ENCODE results near the gene TOP2A. TPM values are rescaled to one million over a fixed set of nuclear protein-coding genes. Genes with fewer than 3 reads are reported as not detected.

Gene TOP2A
- total and polyA plus RNA-seq, 11 donors: 0.11 to 28.9 (median 1.2) TPM

DNA sequence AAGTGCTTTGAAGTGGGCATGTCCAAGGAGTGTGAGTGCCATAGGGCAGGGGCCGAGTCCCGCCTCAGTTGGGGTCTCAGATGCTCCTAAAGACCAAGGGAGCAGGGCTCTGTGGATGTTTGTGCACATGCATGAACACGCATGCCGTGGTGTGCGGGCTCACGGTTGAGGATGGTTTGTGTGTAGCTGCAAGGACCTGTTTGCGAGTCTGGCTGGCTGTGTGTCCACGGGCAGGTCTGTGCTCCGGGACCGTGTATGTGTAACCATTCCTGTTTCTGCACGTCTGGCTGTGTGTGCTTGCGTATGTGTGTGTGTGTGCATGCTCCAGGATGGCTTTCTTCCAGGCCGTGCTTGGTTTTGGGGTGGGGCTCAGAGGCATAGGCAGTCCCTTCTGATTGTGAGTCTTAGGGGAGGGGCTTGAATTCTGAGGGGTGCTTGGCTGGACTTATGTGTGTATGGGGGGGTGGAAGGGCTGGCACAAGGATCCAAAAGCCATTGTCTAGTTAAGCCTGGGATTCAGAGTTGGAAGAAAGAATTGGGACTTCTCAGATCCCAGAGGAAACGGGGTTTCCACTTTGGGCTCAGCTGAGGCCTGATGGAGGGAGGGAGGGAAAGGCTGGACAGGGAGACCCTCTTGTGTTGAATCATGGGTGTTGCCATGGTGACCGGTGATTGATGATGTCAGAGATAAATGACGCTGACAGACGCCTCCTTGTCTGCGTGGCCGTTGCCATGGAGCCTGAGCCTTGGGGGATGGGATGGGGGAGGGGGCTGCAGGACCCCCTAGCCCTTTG lies 67.6 kb downstream of the TOP2A start:
- peaks cover 31 to 80% (median 67%) of the 10 kb centered on the region in 12 donors for H3K4me1 ChIP-seq
- no peak for TF ChIP-seq POLR2A (IDR thresholded peaks at IDR 0.05)
- TF ChIP-seq, protein P1, sequence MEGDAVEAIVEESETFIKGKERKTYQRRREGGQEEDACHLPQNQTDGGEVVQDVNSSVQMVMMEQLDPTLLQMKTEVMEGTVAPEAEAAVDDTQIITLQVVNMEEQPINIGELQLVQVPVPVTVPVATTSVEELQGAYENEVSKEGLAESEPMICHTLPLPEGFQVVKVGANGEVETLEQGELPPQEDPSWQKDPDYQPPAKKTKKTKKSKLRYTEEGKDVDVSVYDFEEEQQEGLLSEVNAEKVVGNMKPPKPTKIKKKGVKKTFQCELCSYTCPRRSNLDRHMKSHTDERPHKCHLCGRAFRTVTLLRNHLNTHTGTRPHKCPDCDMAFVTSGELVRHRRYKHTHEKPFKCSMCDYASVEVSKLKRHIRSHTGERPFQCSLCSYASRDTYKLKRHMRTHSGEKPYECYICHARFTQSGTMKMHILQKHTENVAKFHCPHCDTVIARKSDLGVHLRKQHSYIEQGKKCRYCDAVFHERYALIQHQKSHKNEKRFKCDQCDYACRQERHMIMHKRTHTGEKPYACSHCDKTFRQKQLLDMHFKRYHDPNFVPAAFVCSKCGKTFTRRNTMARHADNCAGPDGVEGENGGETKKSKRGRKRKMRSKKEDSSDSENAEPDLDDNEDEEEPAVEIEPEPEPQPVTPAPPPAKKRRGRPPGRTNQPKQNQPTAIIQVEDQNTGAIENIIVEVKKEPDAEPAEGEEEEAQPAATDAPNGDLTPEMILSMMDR (IDR thresholded peaks at IDR 0.05): no peak
- H3K4me3 ChIP-seq: peak overlapping the region in 1 of 12 donors; percentile 25
- peak overlapping the region in 9 of 12 donors; percentile 17 to 99 (median 31) for H3K27ac ChIP-seq
- intact Hi-C loops (cut with DNase I): loop anchor here in 7 of 10 donors (2.0 to 10.0 kb wide), 6 partner anchors 39 to 185 kb away; partner anchors contain the start of genes RARA (in 3 of the 7) and WIPF2 (in 1 of the 7)
- H3K27me3 ChIP-seq: no peaks in the 10 kb centered on the region
- H3K9me3 ChIP-seq: no peaks in the 10 kb centered on the region
- 39 to 51% (median 45%) methylated on average over 12 to 19 of the region's 19 CpGs for WGBS, 4 donors
- peak in 3 of 5 donors; percentile 53 to 57 (median 55) for DNase-seq
- H3K36me3 ChIP-seq: peaks cover 3 to 69% (median 55%) of the 10 kb centered on the region in 9 donors
- ATAC-seq: peak in 1 of 4 donors; percentile 1

DNA sequence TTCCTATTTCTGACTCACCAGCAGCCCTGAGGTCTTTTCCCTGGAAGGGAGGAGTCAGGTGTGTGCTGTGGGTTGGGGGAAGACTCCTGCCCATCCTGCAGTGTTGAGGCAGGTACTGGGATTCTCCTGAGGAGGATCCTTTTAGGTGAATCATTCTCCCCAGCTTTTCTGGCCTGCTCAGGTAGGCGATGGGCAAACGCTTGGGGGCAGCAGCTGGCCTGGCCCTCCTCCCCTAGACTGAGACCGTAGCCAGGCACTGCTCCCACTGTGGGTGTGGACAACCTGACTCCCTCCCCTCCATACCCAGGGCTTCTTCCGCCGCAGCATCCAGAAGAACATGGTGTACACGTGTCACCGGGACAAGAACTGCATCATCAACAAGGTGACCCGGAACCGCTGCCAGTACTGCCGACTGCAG lies 68.2 kb downstream of the TOP2A start:
- Histone ChIP-seq H3K36me3 (peaks cover 3 to 63% (median 52%) of the 10 kb centered on the region in 9 donors), H3K4me3 (peak overlapping the region in 1 of 12 donors; percentile 25)
- DNase-seq: peak in 2 of 5 donors; percentile 53 to 70

DNA sequence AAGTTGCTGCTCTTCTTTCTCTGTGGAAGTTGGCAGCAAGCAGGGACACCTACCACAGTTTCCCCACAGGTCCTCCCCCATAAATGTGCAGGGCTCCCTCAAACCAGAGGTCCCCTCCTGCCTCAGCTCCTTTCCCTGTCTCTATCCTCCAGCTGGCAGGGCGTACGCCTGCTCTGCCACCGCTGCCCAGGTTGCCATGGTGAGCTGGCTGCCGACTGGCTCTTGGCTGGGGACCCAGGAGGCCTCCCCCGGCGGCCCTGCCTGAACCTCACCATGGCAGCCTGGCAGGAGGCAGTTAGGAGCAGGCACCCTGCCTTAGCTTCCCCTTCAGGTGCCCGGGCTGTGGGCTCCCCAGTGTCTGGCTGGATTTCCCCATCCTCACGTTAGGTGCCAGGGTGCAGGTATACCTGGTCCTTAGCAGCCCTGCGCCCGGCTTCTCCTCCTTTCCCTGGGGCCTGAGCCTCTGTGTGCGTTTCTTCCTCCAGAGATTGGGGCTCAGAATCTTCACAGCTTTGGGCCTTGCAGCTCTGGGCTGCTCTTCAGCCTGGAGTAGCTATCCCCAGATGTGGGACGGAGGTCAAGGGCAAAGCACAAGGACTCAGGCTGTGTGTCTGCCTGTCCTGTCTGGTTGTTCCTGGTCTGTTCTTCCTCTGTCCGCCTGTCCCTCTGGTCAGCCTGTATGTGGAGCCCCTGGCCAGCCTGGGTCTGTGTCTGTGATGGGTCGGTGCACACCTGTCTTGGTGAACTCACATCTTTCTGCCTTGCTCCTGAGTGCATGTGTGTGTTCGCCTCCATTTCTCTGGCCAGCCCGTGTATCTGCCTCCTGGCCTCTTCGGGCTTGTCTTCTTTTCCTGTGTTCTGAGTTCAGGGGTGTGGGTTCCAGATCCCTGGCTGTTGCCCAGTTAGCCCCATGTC lies 68.9 kb downstream of the TOP2A start:
- intact Hi-C loops (cut with DNase I): loop anchor here in 4 of 10 donors (2.0 kb wide), 2 partner anchors 38 to 40 kb away; partner anchors contain the start of gene RARA (in 3 of the 4)
- 45 to 66% (median 51%) methylated on average over 6 to 17 of the region's 17 CpGs for WGBS, 4 donors
- no peak for TF ChIP-seq POLR2A (IDR thresholded peaks at IDR 0.05)
- TF ChIP-seq, protein P1 (IDR thresholded peaks at IDR 0.05): no peak
- peak overlapping the region in 1 of 12 donors; percentile 25 for H3K4me3 ChIP-seq
- H3K27me3 ChIP-seq: no peaks in the 10 kb centered on the region
- peak; percentile 72 to 88 (median 83) for DNase-seq
- ATAC-seq: peak; percentile 48 to 62 (median 56)
- peaks cover 0 to 56% (median 45%) of the 10 kb centered on the region in 9 donors for H3K36me3 ChIP-seq
- H3K27ac ChIP-seq: peak overlapping the region; percentile 9 to 99 (median 95)
- H3K9me3 ChIP-seq: no peaks in the 10 kb centered on the region
- H3K4me1 ChIP-seq: peaks cover 35 to 87% (median 70%) of the 10 kb centered on the region in 12 donors

More for the DNA sequence above, 68.2 kb downstream of the TOP2A start:
- Histone ChIP-seq H3K4me1 (peaks cover 35 to 80% (median 66%) of the 10 kb centered on the region in 12 donors), H3K9me3 (no peaks in the 10 kb centered on the region), H3K27ac (peak overlapping the region in 10 of 12 donors; percentile 17 to 99 (median 95)), H3K27me3 (no peaks in the 10 kb centered on the region)
- peak in 3 of 4 donors; percentile 41 to 59 (median 52) for ATAC-seq
- intact Hi-C loops (cut with DNase I): loop anchor here in 4 of 10 donors (2.0 kb wide), 2 partner anchors 39 to 41 kb away; partner anchors contain the start of gene RARA (in 3 of the 4)
- TF ChIP-seq, protein P1 (IDR thresholded peaks at IDR 0.05): no peak
- TF ChIP-seq POLR2A (IDR thresholded peaks at IDR 0.05): no peak
- 22 to 38% (median 34%) methylated on average over 8 to 10 of the region's 10 CpGs for WGBS, 4 donors
